K562 (cell line): ENCODE data around the gene ARID3A. TPM values are rescaled to one million over a fixed set of nuclear protein-coding genes. Genes with fewer than 3 reads are reported as not detected.

Experiments used
- CBFA2T2 ChIP-seq: fragments of 450-650 bp; conservative IDR thresholded peaks from 2 replicates; pipeline ENCODE4 v1.6.1; 2017; ENCODE audit warnings: mild to moderate bottlenecking
- CBX5 ChIP-seq: IDR thresholded peaks from 2 replicates; pipeline ENCODE4 v1.6.1; 2014; ENCODE audit warnings: low read depth, borderline replicate concordance
- CREM ChIP-seq: IDR thresholded peaks from 2 replicates; pipeline ENCODE4 v1.6.1; 2014; ENCODE audit warnings: antibody characterized with exemption, low read depth
- FOXJ2 ChIP-seq: fragments of 200-800 bp; sonication (Bioruptor generic); IDR thresholded peaks from 2 replicates; pipeline ENCODE4 v1.6.1; 2016; ENCODE audit warnings: missing genetic modification characterization, missing compliant biosample characterization
- GMEB1 ChIP-seq: fragments of 250-450 bp; sonication (Bioruptor Pico); IDR thresholded peaks from 2 replicates; pipeline ENCODE4 v1.4.0; 2020; ENCODE audit warnings: mild to moderate bottlenecking
- GTF2A2 ChIP-seq: IDR thresholded peaks from 2 replicates; pipeline ENCODE4 v1.6.1; 2016; ENCODE audit warnings: mild to moderate bottlenecking, missing genetic modification characterization, missing compliant biosample characterization
- MBD2 ChIP-seq: sonication (generic); IDR thresholded peaks from 2 replicates; pipeline ENCODE4 v1.6.1; 2016; ENCODE audit warnings: low read depth, borderline replicate concordance
- MCM5 ChIP-seq: fragments of 450-650 bp; IDR thresholded peaks from 2 replicates; pipeline ENCODE4 v1.6.1; 2016; ENCODE audit warnings: low read depth
- MIER1 ChIP-seq: fragments of 450-650 bp; IDR thresholded peaks from 2 replicates; pipeline ENCODE4 v1.6.1; 2016; ENCODE audit warnings: antibody characterized with exemption, mild to moderate bottlenecking, low read depth
- MYC ChIP-seq, 2 experiments: fragments of 250-450 bp in 1 of 2; sonication (Bioruptor Pico) in 1 of 2; IDR thresholded peaks; 2 replicates each; pipeline versions ENCODE4 v1.5.1 to v1.6.1; 2012 to 2021; ENCODE audit warnings: low read depth in 2 of 2, borderline replicate concordance in 1 of 2, improper control_type of control experiment in 1 of 2, low read length in 1 of 2, mild to moderate bottlenecking in 1 of 2, moderate library complexity in 1 of 2
- NFE2L1 ChIP-seq: fragments of 450-650 bp; IDR thresholded peaks from 2 replicates; pipeline ENCODE4 v1.6.1; 2016; ENCODE audit warnings: missing genetic modification characterization, low read depth, mild to moderate bottlenecking, missing compliant biosample characterization, moderate library complexity, borderline replicate concordance
- NKRF ChIP-seq: fragments of 450-650 bp; IDR thresholded peaks from 2 replicates; pipeline ENCODE4 v1.6.1; 2016; ENCODE audit warnings: borderline replicate concordance
- POLR2H ChIP-seq: IDR thresholded peaks from 2 replicates; pipeline ENCODE4 v1.6.1; 2016; ENCODE audit warnings: missing genetic modification characterization, low read depth, mild to moderate bottlenecking, control low read depth, missing compliant biosample characterization, moderate library complexity
- RAD51 ChIP-seq: fragments of 450-650 bp; IDR thresholded peaks from 2 replicates; pipeline ENCODE4 v1.7.1; 2016; ENCODE audit warnings: low read depth, mild to moderate bottlenecking, borderline replicate concordance
- SRSF3 ChIP-seq: fragments of 200-400 bp; formaldehyde crosslinking; IDR thresholded peaks from 2 replicates; pipeline ENCODE4 v1.6.1; 2016; ENCODE audit warnings: mild to moderate bottlenecking, low read length, moderate library complexity; ENCODE audit not compliant: insufficient read depth
- TAF1 ChIP-seq: IDR thresholded peaks from 2 replicates; pipeline ENCODE4 v1.6.1; 2011; ENCODE audit warnings: mild to moderate bottlenecking, low read length, moderate library complexity; ENCODE audit not compliant: insufficient read depth, control insufficient read depth, severe bottlenecking; ENCODE audit errors: extremely low read depth
- TCF3 ChIP-seq: sonication (generic); formaldehyde crosslinking; IDR thresholded peaks from 2 replicates; pipeline ENCODE4 v1.4.0; 2020; ENCODE audit warnings: mild to moderate bottlenecking, missing genetic modification reagents
- TFAM ChIP-seq: fragments of 250-450 bp; sonication (Bioruptor Pico); conservative IDR thresholded peaks from 2 replicates; pipeline ENCODE4 v1.5.0; 2021; ENCODE audit warnings: mild to moderate bottlenecking, moderate library complexity
- ZNF232 ChIP-seq: sonication (generic); formaldehyde crosslinking; IDR thresholded peaks from 2 replicates; pipeline ENCODE4 v1.8.0; 2022; ENCODE audit warnings: mild to moderate bottlenecking, missing genetic modification reagents
- ZNF253 ChIP-seq: fragments of 250-450 bp; sonication (Bioruptor Pico); conservative IDR thresholded peaks from 2 replicates; pipeline ENCODE4 v1.6.1; 2021; ENCODE audit warnings: mild to moderate bottlenecking
- ZNF518B ChIP-seq: fragments of 250-450 bp; sonication (Bioruptor Pico); IDR thresholded peaks from 2 replicates; pipeline ENCODE4 v1.5.0; 2021; ENCODE audit warnings: mild to moderate bottlenecking, moderate library complexity
- ZZZ3 ChIP-seq: fragments of 450-650 bp; IDR thresholded peaks from 2 replicates; pipeline ENCODE4 v1.6.1; 2016; ENCODE audit warnings: antibody characterized with exemption, mild to moderate bottlenecking, moderate library complexity
- polyA plus RNA-seq, 8 experiments: library from polyadenylated mRNA; depleted of rRNA in 4 of 8; stranded (reverse) in 5 of 8; unstranded in 3 of 8; fragments of >200 nt; fragmentation: Nextera tagmentation in 2 of 8; fragmentation: Illumina TruSeq in 1 of 8; extraction: Ambion mirVana in 2 of 8; extraction: Trizol in 1 of 8; gene quantifications; 2 replicates each; pipeline versions ENCODE4 v1.2.1 to v1.2.3, GENCODE V29; 2011 to 2014; ENCODE audit warnings: inconsistent platforms in 1 of 8, missing spikeins in 1 of 8
- total RNA-seq, 7 experiments: library from RNA; depleted of rRNA in 6 of 7; stranded (reverse); fragments of >200 nt in 6 of 7; fragmentation: Illumina TruSeq in 2 of 7; extraction: Trizol in 2 of 7; gene quantifications; 2 replicates each; pipeline versions ENCODE4 v1.2.1 to v1.2.3, GENCODE V29; 2011 to 2021; ENCODE audit warnings: low replicate concordance in 1 of 7

The ARID3A gene
- total and polyA plus RNA-seq, 9 of the 15 experiments (the other 6 are each of a cell fraction or from before 2014, with no cell fraction given), result 1.4 to 118 (median 31.2) TPM

GRCh38 chr19:913080-913748, 12.6 kb upstream of the ARID3A start, which contains the start of gene R3HDM4 (continued):
- TF ChIP-seq NKRF (no peak), FOXJ2 (tag) (no peak), TFAM (no peak), TCF3 (CRISPR knock-in tag) (no peak), NFE2L1 (tag) (no peak), ZNF232 (CRISPR knock-in tag) (no peak), CBFA2T2 (no peak), MCM5 (no peak), MYC (IDR thresholded peaks at IDR 0.05; ENCODE audit: low read depth, low read length) (0 out of 2 replicates have a peak, but pooled peaks have one; percentile 36), MYC (CRISPR knock-in tag; IDR thresholded peaks at IDR 0.05; ENCODE audit: borderline replicate concordance, low read depth) (no peak), ZZZ3 (no peak), POLR2H (tag) (0 out of 2 replicates have a peak, but pooled peaks have one; percentile 33), SRSF3 (no peak), CBX5 (no peak), RAD51 (no peak), CREM (peak; percentile 76), ZNF518B (CRISPR knock-in tag) (no peak), GTF2A2 (tag) (no peak), MBD2 (peak; percentile 9; the same call in 1 of the 2 replicates), ZNF253 (no peak), GMEB1 (CRISPR knock-in tag) (no peak), MIER1 (no peak), TAF1 (peak; percentile 77)
